ENCODE data around the gene OSBPL1A.

Gene OSBPL1A

GRCh38 chr18:24130494-24130893 is 267.1 kb downstream of the OSBPL1A start:
- POLR2A ChIA-PET = no interaction called here
- no peak for TF ChIP-seq L3MBTL2 (conservative IDR thresholded peaks at IDR 0.05)
- no peak for TF ChIP-seq PKNOX1 (IDR thresholded peaks at IDR 0.05)
- no peak for TF ChIP-seq LEF1 (IDR thresholded peaks at IDR 0.05; ENCODE audit: borderline replicate concordance)
- no peak for TF ChIP-seq FOXM1 (IDR thresholded peaks at IDR 0.05; ENCODE audit: borderline replicate concordance)
- no peak for TF ChIP-seq ARNT (IDR thresholded peaks at IDR 0.05)
- TF ChIP-seq CTBP1 (IDR thresholded peaks at IDR 0.05; ENCODE audit: borderline replicate concordance) = no peak
- TF ChIP-seq NFRKB (IDR thresholded peaks at IDR 0.05) = no peak
- TF ChIP-seq FOXA1 (IDR thresholded peaks at IDR 0.05) = no peak
- no peak for TF ChIP-seq TARDBP (IDR thresholded peaks at IDR 0.05)
- CTCF ChIA-PET = no interaction called here
- no peak for DNase-seq (ENCODE audit: extremely low spot score)

- ChIA-PET POLR2A (interaction anchor here (1.0 kb wide), 1 partner anchor 10 kb away, joined by 5 read pairs; the partner anchor contains the start of gene CABYR), CTCF (interaction anchor here (0.6 to 0.7 kb wide), 2 partner anchors 19 to 186 kb away, joined by 3 read pairs; no protein-coding TSS in a partner anchor)
- TF ChIP-seq PKNOX1 (IDR thresholded peaks at IDR 0.05) (no peak), CTBP1 (IDR thresholded peaks at IDR 0.05; ENCODE audit: borderline replicate concordance) (no peak), SUZ12 (IDR thresholded peaks at IDR 0.05) (no peak), ZNF384 (IDR thresholded peaks at IDR 0.05) (no peak), TARDBP (IDR thresholded peaks at IDR 0.05) (no peak), BHLHE40 (IDR thresholded peaks at IDR 0.05; ENCODE audit: borderline replicate concordance) (no peak), FOXK2 (IDR thresholded peaks at IDR 0.05) (no peak), ELF4 (IDR thresholded peaks at IDR 0.05) (no peak), SP1 (IDR thresholded peaks at IDR 0.05) (no peak), HDGF (IDR thresholded peaks at IDR 0.05; ENCODE audit: borderline replicate concordance) (no peak)
- no peak for DNase-seq (ENCODE audit: extremely low spot score)
Measured at GRCh38 chr18:24128700-24129099, 268.9 kb downstream of the OSBPL1A start.

DNA sequence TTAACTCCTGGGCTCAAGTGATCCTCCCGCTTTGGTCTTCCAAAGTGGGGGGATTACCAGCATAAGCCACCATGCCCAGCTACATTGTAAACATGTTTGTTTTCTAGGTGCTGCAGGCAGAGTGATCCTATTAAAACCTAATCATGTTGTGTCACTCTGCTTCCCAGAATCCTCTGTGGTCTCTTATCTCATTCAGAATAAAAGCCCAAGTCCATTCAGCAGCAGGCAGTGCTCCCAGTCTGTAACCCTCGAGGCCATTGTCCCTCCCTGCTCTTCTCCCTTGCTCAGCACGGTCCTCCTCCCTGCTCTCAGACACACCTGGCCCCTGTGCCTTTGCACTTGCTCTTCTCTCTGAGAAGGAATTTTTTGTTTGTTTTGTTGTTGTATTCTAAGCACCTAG is 269.9 kb downstream of the OSBPL1A start:
- TF ChIP-seq LEF1 (IDR thresholded peaks at IDR 0.05; ENCODE audit: borderline replicate concordance) = no peak
- no peak for TF ChIP-seq FOXK2 (IDR thresholded peaks at IDR 0.05)
- TF ChIP-seq FOXA1 (IDR thresholded peaks at IDR 0.05) = no peak
- no peak for DNase-seq (ENCODE audit: extremely low spot score)
- ChIA-PET CTCF (interaction anchor here (0.7 kb wide), 1 partner anchor 142 kb away, joined by 3 read pairs; no protein-coding TSS in a partner anchor), POLR2A (interaction anchor here (1.0 kb wide), 1 partner anchor 11 kb away, joined by 5 read pairs; the partner anchor contains the start of gene CABYR)

DNA sequence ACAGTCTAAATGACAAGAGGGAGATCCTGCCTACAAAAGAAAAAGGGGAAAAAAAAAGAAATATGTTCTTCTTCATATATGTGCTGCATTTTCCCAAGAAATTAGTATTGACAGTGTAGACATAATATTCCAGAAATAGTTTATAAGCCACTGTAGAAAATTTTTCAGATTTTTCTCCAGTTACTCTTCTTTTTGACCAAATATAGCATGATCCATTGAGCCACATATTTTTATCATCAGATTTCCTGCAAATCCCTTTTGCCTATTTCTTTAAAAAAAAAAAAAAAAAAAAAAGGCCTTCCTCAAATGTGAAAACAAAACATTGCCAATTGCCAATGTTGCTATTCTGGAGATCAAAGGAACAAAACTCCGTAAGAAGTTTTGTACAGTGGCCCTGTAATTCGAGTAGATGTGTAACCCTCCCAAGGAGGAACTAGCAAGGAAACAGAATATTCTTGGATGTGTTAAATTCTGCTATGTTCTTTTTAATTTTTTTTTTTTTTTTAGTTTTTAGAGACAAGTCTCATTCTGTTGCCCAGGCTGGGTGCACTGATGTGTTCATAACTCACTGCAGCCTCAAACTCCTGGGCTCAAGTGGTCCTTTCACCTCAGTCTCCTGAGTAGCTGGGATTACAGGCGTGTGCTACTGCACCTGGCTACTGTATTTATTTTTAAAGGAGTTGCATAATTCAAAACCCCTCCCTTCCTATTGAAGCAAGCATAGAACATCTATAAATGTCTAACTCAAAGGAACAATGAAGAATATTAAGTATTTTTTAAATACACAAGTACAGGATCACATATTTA is 271.3 kb downstream of the OSBPL1A start:
- POLR2A ChIA-PET = interaction anchor here (0.8 to 1.0 kb wide), 2 partner anchors 12 kb away, joined by 3 to 4 read pairs; partner anchors contain the start of gene CABYR
- DNase-seq (ENCODE audit: extremely low spot score) = no peak
- CTCF ChIA-PET = interaction anchor here (0.6 kb wide), 1 partner anchor 145 kb away, joined by 3 read pairs; no protein-coding TSS in a partner anchor
- TF ChIP-seq FOXA1 (IDR thresholded peaks at IDR 0.05) (no peak), FOXK2 (IDR thresholded peaks at IDR 0.05) (no peak), LEF1 (IDR thresholded peaks at IDR 0.05; ENCODE audit: borderline replicate concordance) (no peak), PKNOX1 (IDR thresholded peaks at IDR 0.05) (no peak)

DNA sequence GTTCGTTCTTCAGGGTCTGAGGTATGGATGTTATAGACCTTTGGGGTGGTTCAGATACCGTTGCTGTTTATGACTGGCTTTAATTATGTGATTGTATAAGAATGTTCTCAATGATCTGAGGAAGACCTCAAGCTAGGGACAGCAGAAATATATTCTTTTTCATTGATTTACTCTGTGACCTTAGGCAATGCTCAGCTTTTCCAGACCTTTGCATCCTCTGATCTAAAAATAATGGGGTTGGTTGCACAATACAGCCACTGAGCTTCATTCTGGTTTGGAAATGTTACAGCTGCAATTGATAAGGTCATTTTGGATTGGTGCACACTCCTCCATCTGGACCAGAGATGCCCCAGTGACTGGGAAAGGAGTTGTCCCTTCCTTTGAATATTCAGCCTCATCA is 276.0 kb downstream of the OSBPL1A start:
- ChIA-PET POLR2A (interaction anchor here (3.2 kb wide), 1 partner anchor 17 kb away, joined by 11 read pairs; the partner anchor contains the start of gene CABYR), CTCF (interaction anchor here (0.7 kb wide), 1 partner anchor 19 kb away, joined by 7 read pairs; no protein-coding TSS in a partner anchor)
- DNase-seq (ENCODE audit: extremely low spot score) = no peak
- TF ChIP-seq SUZ12 (IDR thresholded peaks at IDR 0.05) = no peak
- TF ChIP-seq NFRKB (IDR thresholded peaks at IDR 0.05) = no peak
- no peak for TF ChIP-seq PKNOX1 (IDR thresholded peaks at IDR 0.05)
- no peak for TF ChIP-seq CTBP1 (IDR thresholded peaks at IDR 0.05; ENCODE audit: borderline replicate concordance)
- no peak for TF ChIP-seq TARDBP (IDR thresholded peaks at IDR 0.05)
- no peak for TF ChIP-seq ZNF384 (IDR thresholded peaks at IDR 0.05)
- TF ChIP-seq LEF1 (IDR thresholded peaks at IDR 0.05; ENCODE audit: borderline replicate concordance) = no peak
- TF ChIP-seq SP1 (IDR thresholded peaks at IDR 0.05) = no peak
- no peak for TF ChIP-seq ELF4 (IDR thresholded peaks at IDR 0.05)
- no peak for TF ChIP-seq FOXM1 (IDR thresholded peaks at IDR 0.05; ENCODE audit: borderline replicate concordance)
- no peak for TF ChIP-seq ARNT (IDR thresholded peaks at IDR 0.05)
- no peak for TF ChIP-seq FOXA1 (IDR thresholded peaks at IDR 0.05)
- TF ChIP-seq HDGF (IDR thresholded peaks at IDR 0.05; ENCODE audit: borderline replicate concordance) = no peak
- no peak for TF ChIP-seq L3MBTL2 (conservative IDR thresholded peaks at IDR 0.05)
- TF ChIP-seq FOXK2 (IDR thresholded peaks at IDR 0.05) = no peak
- no peak for TF ChIP-seq BHLHE40 (IDR thresholded peaks at IDR 0.05; ENCODE audit: borderline replicate concordance)
